Activated CD4-positive, alpha-beta T cell treated with anti-CD3 and anti-CD28 coated beads, Interleukin-2, Interleukin-4, amounts not matched to agents 100 ng/mL and 50 ng/mL, durations not matched to agents 16 hours and 8 hours (primary cell): Measurements from ENCODE around the gene C1QTNF8.

Experiments
- DNase-seq: peaks from one replicate; pipeline ENCODE4 v3.0.0-alpha.2; 2020; ENCODE audit warnings: low spot score

C1QTNF8 gene

GRCh38 chr16:1127971-1128715, 32.1 kb upstream of the C1QTNF8 start:
- DNase-seq, result no peak

- no peak for DNase-seq
Measured at GRCh38 chr16:1127101-1127500, 31.1 kb upstream of the C1QTNF8 start.

- no peak for DNase-seq
Measured at GRCh38 chr16:1126586-1126985, 30.5 kb upstream of the C1QTNF8 start.

GRCh38 chr16:1126044-1126443, 30.0 kb upstream of the C1QTNF8 start:
- no peak for DNase-seq

GRCh38 chr16:1125471-1125870, 29.4 kb upstream of the C1QTNF8 start:
- DNase-seq, result no peak

GRCh38 chr16:1124795-1125194, 28.8 kb upstream of the C1QTNF8 start:
- no peak for DNase-seq

GRCh38 chr16:1124291-1124690, 28.2 kb upstream of the C1QTNF8 start:
- DNase-seq, result no peak

- DNase-seq, result no peak
Measured at GRCh38 chr16:1123525-1124230, 27.6 kb upstream of the C1QTNF8 start.

- no peak for DNase-seq
Measured at GRCh38 chr16:1122398-1122765, 26.3 kb upstream of the C1QTNF8 start.

GRCh38 chr16:1121601-1122397, 25.8 kb upstream of the C1QTNF8 start:
- no peak for DNase-seq

GRCh38 chr16:1121009-1121408, 25.0 kb upstream of the C1QTNF8 start:
- DNase-seq, result no peak

GRCh38 chr16:1120577-1120941, 24.5 kb upstream of the C1QTNF8 start:
- DNase-seq, result no peak

- no peak for DNase-seq
Measured at GRCh38 chr16:1119766-1120576, 23.9 kb upstream of the C1QTNF8 start.

GRCh38 chr16:1119129-1119528, 23.1 kb upstream of the C1QTNF8 start:
- no peak for DNase-seq

- no peak for DNase-seq
Measured at GRCh38 chr16:1117926-1118325, 21.9 kb upstream of the C1QTNF8 start.

- no peak for DNase-seq
Measured at GRCh38 chr16:1117176-1117900, 21.3 kb upstream of the C1QTNF8 start.

GRCh38 chr16:1116693-1117077, 20.6 kb upstream of the C1QTNF8 start:
- DNase-seq, result no peak

GRCh38 chr16:1113889-1114526, 18.0 kb upstream of the C1QTNF8 start:
- DNase-seq, result no peak

- no peak for DNase-seq
Measured at GRCh38 chr16:1113489-1113888, 17.4 kb upstream of the C1QTNF8 start.

- no peak for DNase-seq
Measured at GRCh38 chr16:1112506-1113184, 16.6 kb upstream of the C1QTNF8 start.
